Left ventricle myocardium inferior (tissue), 1 donor: ENCODE measurements around the gene TPK1. TPM values are rescaled to one million over a fixed set of nuclear protein-coding genes. Genes with fewer than 3 reads are reported as not detected.

Source experiments
- DNase-seq: peaks from one replicate; pipeline ENCODE4 v3.0.0-alpha.2; 2020
- H3K27ac ChIP-seq: fragments of 200-600 bp; replicated peaks from 2 replicates; pipeline ENCODE4 v1.8.0; 2021
- H3K27me3 ChIP-seq: fragments of 200-600 bp; 2 replicates; pipeline ENCODE4 v1.8.0; 2021; ENCODE audit warnings: low read depth
- H3K36me3 ChIP-seq: fragments of 200-600 bp; 2 replicates; pipeline ENCODE4 v1.8.0; 2021
- H3K4me1 ChIP-seq: fragments of 200-600 bp; 2 replicates; pipeline ENCODE4 v1.8.0; 2021
- H3K4me3 ChIP-seq: fragments of 200-600 bp; 2 replicates; pipeline ENCODE4 v1.8.0; 2021; ENCODE audit warnings: mild to moderate bottlenecking, moderate library complexity
- H3K9me3 ChIP-seq: fragments of 200-600 bp; replicated peaks from 2 replicates; pipeline ENCODE4 v1.8.0; 2021
- CTCF ChIP-seq: fragments of 200-600 bp; IDR thresholded peaks from 2 replicates; pipeline ENCODE4 v1.8.0; 2021; ENCODE audit warnings: antibody characterized with exemption, mild to moderate bottlenecking, borderline replicate concordance
- intact Hi-C: fragments of 100-400 bp; cut with micrococcal nuclease; formaldehyde crosslinking; loops from one replicate; pipeline ENCODE4 v1.11.0; 2022
- total RNA-seq: library from RNA; stranded (reverse); fragmentation: NEBNext Ultra II Directional; extraction: Animal tissue kit (Norgen Biotek cat#: 25700); gene quantifications from one replicate; pipeline ENCODE4 v1.2.1, GENCODE V29; 2021
- donor health status: DM: no; HTN: yes; CAD: no; lungs with severe emphysema.

TPK1 gene
- total RNA-seq, 1 donor from 2014 or later, result 3.5 TPM

- Histone ChIP-seq H3K4me1 (no peaks in the 10 kb centered on the region), H3K9me3 (peaks cover 5% of the 10 kb centered on the region), H3K36me3 (no peaks in the 10 kb centered on the region), H3K27ac (no peak overlapping the region), H3K27me3 (no peaks in the 10 kb centered on the region), H3K4me3 (no peak overlapping the region)
- peak; percentile 69 for TF ChIP-seq CTCF
- no peak for DNase-seq
- intact Hi-C loops, result no loop called here
Observed at GRCh38 chr7:144854839-144855424, 19.1 kb upstream of the TPK1 start.

- H3K27ac ChIP-seq, result no peak overlapping the region
- intact Hi-C loops, result no loop called here
- no peaks in the 10 kb centered on the region for H3K36me3 ChIP-seq
- no peaks in the 10 kb centered on the region for H3K4me1 ChIP-seq
- no peak for DNase-seq
- H3K9me3 ChIP-seq, result peaks cover 5% of the 10 kb centered on the region
- no peak overlapping the region for H3K4me3 ChIP-seq
- TF ChIP-seq CTCF, result no peak
- H3K27me3 ChIP-seq, result no peaks in the 10 kb centered on the region
Observed at GRCh38 chr7:144853542-144853941, 17.7 kb upstream of the TPK1 start.

GRCh38 chr7:144848078-144848477, 12.2 kb upstream of the TPK1 start:
- intact Hi-C loops, result no loop called here
- DNase-seq, result no peak
- Histone ChIP-seq H3K4me1 (no peaks in the 10 kb centered on the region), H3K4me3 (no peak overlapping the region), H3K9me3 (peaks cover 14% of the 10 kb centered on the region), H3K27me3 (no peaks in the 10 kb centered on the region), H3K36me3 (no peaks in the 10 kb centered on the region), H3K27ac (no peak overlapping the region)
- no peak for TF ChIP-seq CTCF

GRCh38 chr7:144842377-144842851, 6.6 kb upstream of the TPK1 start:
- intact Hi-C loops, result no loop called here
- peaks cover 9% of the 10 kb centered on the region for H3K9me3 ChIP-seq
- no peak for TF ChIP-seq CTCF
- H3K4me3 ChIP-seq, result no peak overlapping the region
- no peaks in the 10 kb centered on the region for H3K27me3 ChIP-seq
- peak overlapping the region; percentile 69 for H3K27ac ChIP-seq
- peak; percentile 24 for DNase-seq
- peaks cover 6% of the 10 kb centered on the region for H3K4me1 ChIP-seq
- H3K36me3 ChIP-seq, result no peaks in the 10 kb centered on the region

GRCh38 chr7:144836545-144836842, 641 bp upstream of the TPK1 start:
- Histone ChIP-seq H3K36me3 (no peaks in the 10 kb centered on the region), H3K9me3 (peaks cover 9% of the 10 kb centered on the region), H3K27me3 (no peaks in the 10 kb centered on the region), H3K27ac (peak overlapping the region; percentile 98), H3K4me1 (peaks cover 27% of the 10 kb centered on the region), H3K4me3 (peak overlapping the region; percentile 80)
- DNase-seq, result no peak
- TF ChIP-seq CTCF, result no peak
- intact Hi-C loops, result no loop called here
